K562 (cell line): Measurements from ENCODE around the gene POR. TPM values are rescaled to one million over a fixed set of nuclear protein-coding genes. Genes with fewer than 3 reads are reported as not detected.

Experiments used
- ATAC-seq: fragments of 200-7000 bp; cut with Tn5 transposase; 3 replicates; pipeline ENCODE4 v1.9.1; 2020; ENCODE audit warnings: moderate library complexity
- BruUV-seq: library from RNA; stranded (reverse); fragments of 400-500 nt; replicated peaks from 2 replicates; lab custom pipeline; 2021; lab: Mats Ljungman, UMichigan
- CTCF ChIA-PET: fragments of 300-600 bp; formaldehyde crosslinking; extraction: SDS; loops from one replicate; lab custom pipeline; 2021; ENCODE audit warnings: low intra/inter-chr PET ratio; lab: Yijun Ruan, JAX
- POLR2A ChIA-PET: fragments of 300-600, 350-650 bp; sonication (Branson Sonifier 250); formaldehyde crosslinking; extraction: SDS; loops from one replicate; lab custom pipeline; 2021; ENCODE audit warnings: antibody characterized with exemption, inconsistent platforms; lab: Yijun Ruan, JAX
- DNase-seq, 4 experiments: peaks; one replicate each; pipeline versions ENCODE4 v3.0.0 to v3.0.0-alpha.2; 2011 to 2018; ENCODE audit warnings: low spot score in 3 of 4, mixed read lengths in 3 of 4; ENCODE audit errors: extremely low read depth in 1 of 4
- FAIRE-seq: peaks from 2 replicates; lab custom pipeline; 2011; peaks lifted over from hg19 to GRCh38; lab: Jason Lieb, UNC
- H2AFZ ChIP-seq: 2 replicates; pipeline ENCODE4 v1.6.0; 2011; ENCODE audit warnings: low read depth, low read length, control low read depth, inconsistent platforms
- H3K27ac ChIP-seq: fragments of 200-600 bp; 3 replicates; pipeline ENCODE4 v1.8.0; 2011; ENCODE audit warnings: low read depth, mild to moderate bottlenecking, control low read depth, inconsistent platforms, low read length, moderate library complexity, mixed read lengths; ENCODE audit errors: extremely low read depth
- H3K27me3 ChIP-seq, 2 experiments: fragments of 300-600 bp in 1 of 2; 2 replicates in 1 of 2; 3 replicates in 1 of 2; pipeline versions ENCODE4 v1.6.0 to v1.8.0; 2011; ENCODE audit warnings: inconsistent platforms in 2 of 2, low read length in 2 of 2, mild to moderate bottlenecking in 1 of 2, mixed read lengths in 1 of 2, moderate library complexity in 1 of 2; ENCODE audit not compliant: control insufficient read depth in 2 of 2, insufficient read depth in 2 of 2
- H3K36me3 ChIP-seq: fragments of 300-600 bp; 3 replicates; pipeline ENCODE4 v1.8.0; 2011; ENCODE audit warnings: mild to moderate bottlenecking, low read length, inconsistent platforms; ENCODE audit not compliant: control insufficient read depth, insufficient read depth
- H3K4me1 ChIP-seq, 2 experiments: fragments of 200-600 bp in 1 of 2; replicated peaks in 1 of 2; 2 replicates in 1 of 2; 3 replicates in 1 of 2; pipeline versions ENCODE4 v1.5.1 to v1.8.0; 2011; ENCODE audit warnings: inconsistent platforms in 2 of 2, low read length in 2 of 2, mild to moderate bottlenecking in 1 of 2, mixed read lengths in 1 of 2, moderate library complexity in 1 of 2; ENCODE audit not compliant: control insufficient read depth in 2 of 2, insufficient read depth in 2 of 2
- H3K4me2 ChIP-seq: 2 replicates; pipeline ENCODE4 v1.6.1; 2011; ENCODE audit warnings: low read length, control low read depth, inconsistent platforms, mixed read lengths; ENCODE audit not compliant: insufficient read depth
- H3K4me3 ChIP-seq: fragments of 200-600 bp; sonication (generic), shearing (Covaris generic); 2 replicates; pipeline ENCODE4 v1.5.1; 2016; ENCODE audit warnings: control low read depth, inconsistent platforms
- H3K79me2 ChIP-seq: fragments of 200-600 bp; 3 replicates; pipeline ENCODE4 v1.8.0; 2011; ENCODE audit warnings: low read length, inconsistent platforms; ENCODE audit not compliant: control insufficient read depth, insufficient read depth
- H3K9ac ChIP-seq, 2 experiments: 2 replicates each; pipeline versions ENCODE4 v1.6.0 to v1.6.1; 2011; ENCODE audit warnings: low read depth in 2 of 2, low read length in 2 of 2, control low read depth in 1 of 2, inconsistent platforms in 1 of 2, mild to moderate bottlenecking in 1 of 2, mixed read lengths in 1 of 2; ENCODE audit not compliant: insufficient read depth in 1 of 2
- H3K9me1 ChIP-seq: one replicate; pipeline ENCODE4 v1.6.0; 2011; ENCODE audit warnings: inconsistent platforms, mild to moderate bottlenecking, low read length, moderate library complexity; ENCODE audit not compliant: control insufficient read depth, insufficient read depth
- H3K9me3 ChIP-seq: replicated peaks from 2 replicates; pipeline ENCODE4 v1.5.1; 2011; ENCODE audit warnings: low read depth, low read length, inconsistent platforms; ENCODE audit not compliant: control insufficient read depth, insufficient read depth
- H4K20me1 ChIP-seq: replicated peaks from 2 replicates; pipeline ENCODE4 v1.6.1; 2011; ENCODE audit warnings: low read length, inconsistent platforms, mixed read lengths; ENCODE audit not compliant: control insufficient read depth, insufficient read depth
- CGGBP1 ChIP-seq: fragments of 250-450 bp; sonication (Bioruptor Pico); IDR thresholded peaks from 2 replicates; pipeline ENCODE4 v1.9.0; 2021; ENCODE audit warnings: mild to moderate bottlenecking
- E2F4 ChIP-seq: sonication (generic); formaldehyde crosslinking; IDR thresholded peaks from 2 replicates; pipeline ENCODE4 v1.8.0; 2022; ENCODE audit warnings: mild to moderate bottlenecking, low read depth, missing genetic modification reagents
- E4F1 ChIP-seq: fragments of 250-450 bp; sonication (Bioruptor Pico); IDR thresholded peaks from 2 replicates; pipeline ENCODE4 v1.5.0; 2021; ENCODE audit warnings: mild to moderate bottlenecking, borderline replicate concordance
- FOSL1 ChIP-seq: fragments of 200-800 bp; sonication (Bioruptor generic); conservative IDR thresholded peaks from 2 replicates; pipeline ENCODE4 v1.6.1; 2016; ENCODE audit warnings: missing genetic modification characterization, missing compliant biosample characterization
- FOXJ2 ChIP-seq: fragments of 200-800 bp; sonication (Bioruptor generic); IDR thresholded peaks from 2 replicates; pipeline ENCODE4 v1.6.1; 2016; ENCODE audit warnings: missing genetic modification characterization, missing compliant biosample characterization
- HMBOX1 ChIP-seq: sonication (generic); IDR thresholded peaks from 2 replicates; pipeline ENCODE4 v1.6.1; 2016
- MCM5 ChIP-seq: fragments of 450-650 bp; IDR thresholded peaks from 2 replicates; pipeline ENCODE4 v1.6.1; 2016; ENCODE audit warnings: low read depth
- NONO ChIP-seq, 2 experiments: fragments of 200-400 bp in 1 of 2; fragments of 450-650 bp in 1 of 2; formaldehyde crosslinking in 1 of 2; IDR thresholded peaks; 2 replicates each; pipeline ENCODE4 v1.6.1; 2017; ENCODE audit warnings: low read depth in 2 of 2, mild to moderate bottlenecking in 2 of 2, moderate library complexity in 2 of 2, low read length in 1 of 2
- SOX6 ChIP-seq: fragments of 450-650 bp; IDR thresholded peaks from 2 replicates; pipeline ENCODE4 v1.6.1; 2014; ENCODE audit warnings: mild to moderate bottlenecking
- ZC3H11A ChIP-seq: IDR thresholded peaks from 2 replicates; pipeline ENCODE4 v1.6.1; 2012; ENCODE audit warnings: low read depth, low read length, improper control_type of control experiment
- ZNF589 ChIP-seq: fragments of 200-800 bp; sonication (Bioruptor generic); IDR thresholded peaks from 2 replicates; pipeline ENCODE4 v1.6.1; 2016; ENCODE audit warnings: low read depth, missing genetic modification characterization, missing compliant biosample characterization
- WGBS: fragments of 100-300 bp; shearing (Covaris generic); methylation state at CpG from one replicate; pipeline ENCODE4 v1.1.6; 2016; ENCODE audit warnings: low coverage, mixed read lengths; ENCODE audit not compliant: insufficient coverage; ENCODE audit errors: missing lambda C conversion rate; 5-methylcytosine and 5-hydroxymethylcytosine counted together
- in situ Hi-C: fragments of 300-500 bp; cut with MboI; formaldehyde crosslinking; loops from 4 replicates; pipeline ENCODE4 v1.15.0; 2018; ENCODE audit warnings: inconsistent platforms, mixed read lengths
- intact Hi-C: fragments of 100-400 bp; cut with micrococcal nuclease; formaldehyde crosslinking; loops from 2 replicates; pipeline ENCODE4 v1.14.2; 2022
- polyA plus RNA-seq, 8 experiments: library from polyadenylated mRNA; depleted of rRNA in 4 of 8; stranded (reverse) in 5 of 8; unstranded in 3 of 8; fragments of >200 nt; fragmentation: Nextera tagmentation in 2 of 8; fragmentation: Illumina TruSeq in 1 of 8; extraction: Ambion mirVana in 2 of 8; extraction: Trizol in 1 of 8; gene quantifications; 2 replicates each; pipeline versions ENCODE4 v1.2.1 to v1.2.3, GENCODE V29; 2011 to 2014; ENCODE audit warnings: inconsistent platforms in 1 of 8, missing spikeins in 1 of 8
- total RNA-seq, 7 experiments: library from RNA; depleted of rRNA in 6 of 7; stranded (reverse); fragments of >200 nt in 6 of 7; fragmentation: Illumina TruSeq in 2 of 7; extraction: Trizol in 2 of 7; gene quantifications; 2 replicates each; pipeline versions ENCODE4 v1.2.1 to v1.2.3, GENCODE V29; 2011 to 2021; ENCODE audit warnings: low replicate concordance in 1 of 7

POR gene
- total and polyA plus RNA-seq, 9 of the 15 experiments (the other 6 are each of a cell fraction or from before 2014, with no cell fraction given) = 4.7 to 142 (median 40.8) TPM

- no peak for TF ChIP-seq CGGBP1 (CRISPR knock-in tag)
- TF ChIP-seq MCM5 = no peak
- no peak for TF ChIP-seq E4F1 (CRISPR knock-in tag)
- TF ChIP-seq FOXJ2 (tag) = no peak
- no peak for TF ChIP-seq SOX6
- TF ChIP-seq FOSL1 (tag) = no peak
- TF ChIP-seq ZC3H11A = no peak
- no peak for TF ChIP-seq E2F4 (CRISPR knock-in tag)
- TF ChIP-seq NONO (IDR thresholded peaks at IDR 0.05; ENCODE audit: low read depth in 2 of 2, low read length in 1 of 2) = no peak
- no peak for TF ChIP-seq HMBOX1
- TF ChIP-seq ZNF589 = no peak
- Histone ChIP-seq H3K4me1 (peaks cover 0 to 27% of the 10 kb centered on the region in 2 experiments; a peak in 2 of 5 replicates), H3K27ac (no peak overlapping the region), H3K9ac (peak overlapping the region in 1 of 2 experiments; percentile 9; a peak in 2 of 4 replicates), H3K27me3 (no peaks in the 10 kb centered on the region), H4K20me1 (no peaks in the 10 kb centered on the region), H3K9me3 (no peaks in the 10 kb centered on the region), H2AFZ (no peak overlapping the region), H3K9me1 (peaks cover 2% of the 10 kb centered on the region), H3K4me2 (no peak overlapping the region), H3K36me3 (peaks cover 39% of the 10 kb centered on the region; the same call in 2 of the 3 replicates), H3K4me3 (no peak overlapping the region), H3K79me2 (no peaks in the 10 kb centered on the region)
- BruUV-seq = no TSS peak
- WGBS = 78% methylated on average over 13 of the region's 13 CpGs
- POLR2A ChIA-PET = interaction anchor here (0.6 to 1.6 kb wide), 4 partner anchors 15 to 87 kb away, joined by 3 to 4 read pairs (median 3); partner anchors contain the start of gene RHBDD2
- in situ Hi-C loops = no loop called here
- intact Hi-C loops = no loop called here
- DNase-seq = peak in 1 of 4 experiments; percentile 14
- FAIRE-seq = no peak
- CTCF ChIA-PET = no interaction called here
- no peak for ATAC-seq
These were observed 50.7 kb downstream of the POR start for GRCh38 chr7:75965617-75966016.
